ENCODE results near the gene ILRUN. TPM values are rescaled to one million over a fixed set of nuclear protein-coding genes. Genes with fewer than 3 reads are reported as not detected.
A peak's percentile ranks its signal among the peaks of the same experiment; 100 is the strongest.

Gene ILRUN
- total and polyA plus RNA-seq, 9 of the 15 experiments (the other 6 are each of a cell fraction or from before 2014, with no cell fraction given): 24.9 to 78.9 (median 53.4) TPM

DNA sequence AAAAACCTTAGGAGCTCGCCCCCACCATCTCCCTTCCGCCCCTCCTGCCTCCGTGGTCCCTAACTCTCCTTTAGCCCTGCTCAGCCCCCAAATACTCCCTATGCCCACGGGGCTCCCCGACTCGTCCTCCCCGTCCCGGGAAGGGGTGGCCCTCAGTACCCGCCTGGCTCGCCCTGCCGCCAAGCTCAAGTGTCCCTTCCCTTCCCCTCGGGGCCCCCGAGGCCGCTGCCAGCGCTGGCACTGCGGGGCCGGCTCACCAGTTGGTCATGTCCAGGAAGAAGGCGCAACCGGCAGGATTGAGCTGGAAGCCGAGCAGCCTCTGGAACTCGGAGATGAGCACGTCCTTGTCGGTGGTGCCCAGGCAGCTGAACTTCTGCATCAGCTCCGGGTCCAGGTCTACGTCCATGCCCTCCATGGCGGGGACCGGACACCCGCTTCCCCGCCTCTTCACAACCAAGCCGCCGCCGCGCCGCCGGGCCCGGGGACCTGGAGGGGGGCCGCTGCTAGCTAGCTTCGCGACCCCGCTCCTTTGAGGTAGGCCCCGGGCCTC, 303 bp downstream of the ILRUN start (continued):
- TF ChIP-seq CEBPZ (IDR thresholded peaks at IDR 0.05; ENCODE audit: borderline replicate concordance, low read depth, low read length) (0 out of 2 replicates have a peak, but pooled peaks have one; percentile 28), CHD1 (IDR thresholded peaks at IDR 0.05; ENCODE audit: low read length) (peak; percentile 58), MTA2 (IDR thresholded peaks at IDR 0.05; ENCODE audit: low read depth) (no peak), FOSL1 (tag; conservative IDR thresholded peaks at IDR 0.05) (no peak), ZNF282 (CRISPR knock-in tag; IDR thresholded peaks at IDR 0.05) (no peak), DACH1 (IDR thresholded peaks at IDR 0.05; ENCODE audit: partially characterized antibody) (no peak), ZSCAN29 (IDR thresholded peaks at IDR 0.05) (no peak), ZNF655 (CRISPR knock-in tag; IDR thresholded peaks at IDR 0.05) (no peak), KAT7 (CRISPR knock-in tag; IDR thresholded peaks at IDR 0.05; ENCODE audit: borderline replicate concordance) (no peak; the same call in 1 of the 2 replicates), MCM7 (IDR thresholded peaks at IDR 0.05) (no peak), ZNF696 (CRISPR knock-in tag; conservative IDR thresholded peaks at IDR 0.05) (no peak), TGIF2 (CRISPR knock-in tag; IDR thresholded peaks at IDR 0.05) (no peak), HINFP (tag; conservative IDR thresholded peaks at IDR 0.05; ENCODE audit: low read depth) (no peak), MITF (IDR thresholded peaks at IDR 0.05) (0 out of 2 replicates have a peak, but pooled peaks have one; percentile 10)
- TF ChIP-seq, protein P1, sequence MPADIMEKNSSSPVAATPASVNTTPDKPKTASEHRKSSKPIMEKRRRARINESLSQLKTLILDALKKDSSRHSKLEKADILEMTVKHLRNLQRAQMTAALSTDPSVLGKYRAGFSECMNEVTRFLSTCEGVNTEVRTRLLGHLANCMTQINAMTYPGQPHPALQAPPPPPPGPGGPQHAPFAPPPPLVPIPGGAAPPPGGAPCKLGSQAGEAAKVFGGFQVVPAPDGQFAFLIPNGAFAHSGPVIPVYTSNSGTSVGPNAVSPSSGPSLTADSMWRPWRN (IDR thresholded peaks at IDR 0.05; ENCODE audit: low read depth): no peak
- TF ChIP-seq, protein P2, sequence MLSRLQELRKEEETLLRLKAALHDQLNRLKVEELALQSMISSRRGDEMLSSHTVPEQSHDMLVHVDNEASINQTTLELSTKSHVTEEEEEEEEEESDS (CRISPR knock-in tag; IDR thresholded peaks at IDR 0.05): no peak

Data from K562 (cell line).